Upper lobe of right lung (tissue), 1 donor: ENCODE results near the gene MCC. TPM values are rescaled to one million over a fixed set of nuclear protein-coding genes. Genes with fewer than 3 reads are reported as not detected.

ENCODE experiments used
- ATAC-seq: fragments of 200-7000 bp; cut with Tn5 transposase; one replicate; pipeline ENCODE4 v1.9.1; 2020; ENCODE audit warnings: mild to moderate bottlenecking, moderate library complexity
- DNase-seq: peaks from one replicate; pipeline ENCODE4 v3.0.0-alpha.2; 2020
- H3K27ac ChIP-seq: fragments of 200-600 bp; one replicate; pipeline ENCODE4 v1.8.0; 2022
- H3K27me3 ChIP-seq: fragments of 200-600 bp; one replicate; pipeline ENCODE4 v1.8.0; 2022; ENCODE audit warnings: mild to moderate bottlenecking
- H3K36me3 ChIP-seq: fragments of 200-600 bp; one replicate; pipeline ENCODE4 v1.8.0; 2022
- H3K4me1 ChIP-seq: fragments of 200-600 bp; one replicate; pipeline ENCODE4 v1.8.0; 2022
- H3K4me3 ChIP-seq: fragments of 200-600 bp; one replicate; pipeline ENCODE4 v1.8.0; 2022; ENCODE audit warnings: mild to moderate bottlenecking
- H3K9me3 ChIP-seq: fragments of 200-600 bp; one replicate; pipeline ENCODE4 v1.8.0; 2022
- intact Hi-C: fragments of 100-400 bp; cut with DNase I; formaldehyde crosslinking; loops from one replicate; pipeline ENCODE4 v1.11.0; 2022
- total RNA-seq: library from RNA; stranded (reverse); fragmentation: NEBNext Ultra II Directional; extraction: Animal tissue kit (Norgen Biotek cat#: 25700); gene quantifications from one replicate; pipeline ENCODE4 v1.2.1, GENCODE V29; 2021
- TF ChIP-seq, protein P1 (sequence below): fragments of 200-600 bp; IDR thresholded peaks from one replicate; pipeline ENCODE4 v1.8.0; 2022; ENCODE audit warnings: antibody characterized with exemption
- donor health status: DM: no; HTN: yes; CAD: no; lungs with severe emphysema.

MCC gene
- total RNA-seq, 1 donor from 2014 or later = 18.6 TPM

DNA sequence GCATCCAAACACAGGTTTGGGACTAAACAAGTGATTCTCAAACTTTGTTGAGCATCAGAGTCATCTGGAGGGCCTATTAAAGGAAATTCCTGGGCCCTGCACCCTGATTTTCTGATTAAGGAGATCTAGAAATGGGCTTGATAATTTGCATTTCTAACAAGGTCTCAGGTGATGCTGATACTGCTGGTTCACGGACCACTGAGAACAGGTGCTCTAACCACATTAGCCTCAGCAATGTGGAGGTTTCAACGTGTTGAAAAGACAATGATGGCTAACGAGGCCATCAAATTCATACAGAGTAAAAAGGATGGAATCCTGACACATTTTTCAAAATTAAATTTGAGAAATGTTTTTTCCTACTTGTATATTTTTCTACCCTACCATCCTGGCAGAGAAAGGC is 225.6 kb downstream of the MCC start:
- TF ChIP-seq, protein P1, sequence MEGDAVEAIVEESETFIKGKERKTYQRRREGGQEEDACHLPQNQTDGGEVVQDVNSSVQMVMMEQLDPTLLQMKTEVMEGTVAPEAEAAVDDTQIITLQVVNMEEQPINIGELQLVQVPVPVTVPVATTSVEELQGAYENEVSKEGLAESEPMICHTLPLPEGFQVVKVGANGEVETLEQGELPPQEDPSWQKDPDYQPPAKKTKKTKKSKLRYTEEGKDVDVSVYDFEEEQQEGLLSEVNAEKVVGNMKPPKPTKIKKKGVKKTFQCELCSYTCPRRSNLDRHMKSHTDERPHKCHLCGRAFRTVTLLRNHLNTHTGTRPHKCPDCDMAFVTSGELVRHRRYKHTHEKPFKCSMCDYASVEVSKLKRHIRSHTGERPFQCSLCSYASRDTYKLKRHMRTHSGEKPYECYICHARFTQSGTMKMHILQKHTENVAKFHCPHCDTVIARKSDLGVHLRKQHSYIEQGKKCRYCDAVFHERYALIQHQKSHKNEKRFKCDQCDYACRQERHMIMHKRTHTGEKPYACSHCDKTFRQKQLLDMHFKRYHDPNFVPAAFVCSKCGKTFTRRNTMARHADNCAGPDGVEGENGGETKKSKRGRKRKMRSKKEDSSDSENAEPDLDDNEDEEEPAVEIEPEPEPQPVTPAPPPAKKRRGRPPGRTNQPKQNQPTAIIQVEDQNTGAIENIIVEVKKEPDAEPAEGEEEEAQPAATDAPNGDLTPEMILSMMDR = no peak
- Histone ChIP-seq H3K27ac (no peak overlapping the region), H3K4me1 (no peaks in the 10 kb centered on the region), H3K9me3 (no peaks in the 10 kb centered on the region), H3K4me3 (no peak overlapping the region), H3K36me3 (no peaks in the 10 kb centered on the region), H3K27me3 (no peaks in the 10 kb centered on the region)
- ATAC-seq (no peak), DNase-seq (no peak)
- intact Hi-C loops = no loop called here

- Histone ChIP-seq H3K4me3 (no peak overlapping the region), H3K36me3 (no peaks in the 10 kb centered on the region), H3K9me3 (no peaks in the 10 kb centered on the region), H3K4me1 (peaks cover 9% of the 10 kb centered on the region), H3K27me3 (no peaks in the 10 kb centered on the region), H3K27ac (no peak overlapping the region)
- intact Hi-C loops = no loop called here
- DNase-seq (no peak), ATAC-seq (no peak)
- TF ChIP-seq, protein P1 = no peak
These were observed 229.2 kb downstream of the MCC start for GRCh38 chr5:113259034-113259433.

DNA sequence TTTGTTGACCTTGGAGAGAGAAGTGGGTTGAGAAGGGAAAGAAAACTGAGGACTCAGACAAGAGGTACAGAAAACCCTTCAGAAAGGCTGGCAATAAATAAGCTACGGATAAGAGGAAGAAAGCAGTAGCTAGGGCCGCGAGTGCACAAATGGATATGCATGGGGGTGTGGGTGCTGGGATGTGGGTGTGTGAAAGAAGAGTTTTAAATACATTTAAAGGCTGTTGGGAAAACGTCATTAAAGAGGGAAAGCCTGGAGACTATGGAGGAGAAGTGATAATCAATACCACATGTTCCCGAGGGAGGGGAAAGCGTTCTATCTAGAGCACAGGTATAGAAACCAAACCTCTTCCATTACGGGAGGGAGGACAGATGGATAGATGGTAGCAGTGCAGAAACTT is 230.7 kb downstream of the MCC start:
- Histone ChIP-seq H3K27ac (no peak overlapping the region), H3K36me3 (no peaks in the 10 kb centered on the region), H3K9me3 (no peaks in the 10 kb centered on the region), H3K4me1 (peaks cover 9% of the 10 kb centered on the region), H3K27me3 (no peaks in the 10 kb centered on the region), H3K4me3 (no peak overlapping the region)
- TF ChIP-seq, protein P1 = no peak
- DNase-seq (no peak), ATAC-seq (no peak)
- intact Hi-C loops = no loop called here

DNA sequence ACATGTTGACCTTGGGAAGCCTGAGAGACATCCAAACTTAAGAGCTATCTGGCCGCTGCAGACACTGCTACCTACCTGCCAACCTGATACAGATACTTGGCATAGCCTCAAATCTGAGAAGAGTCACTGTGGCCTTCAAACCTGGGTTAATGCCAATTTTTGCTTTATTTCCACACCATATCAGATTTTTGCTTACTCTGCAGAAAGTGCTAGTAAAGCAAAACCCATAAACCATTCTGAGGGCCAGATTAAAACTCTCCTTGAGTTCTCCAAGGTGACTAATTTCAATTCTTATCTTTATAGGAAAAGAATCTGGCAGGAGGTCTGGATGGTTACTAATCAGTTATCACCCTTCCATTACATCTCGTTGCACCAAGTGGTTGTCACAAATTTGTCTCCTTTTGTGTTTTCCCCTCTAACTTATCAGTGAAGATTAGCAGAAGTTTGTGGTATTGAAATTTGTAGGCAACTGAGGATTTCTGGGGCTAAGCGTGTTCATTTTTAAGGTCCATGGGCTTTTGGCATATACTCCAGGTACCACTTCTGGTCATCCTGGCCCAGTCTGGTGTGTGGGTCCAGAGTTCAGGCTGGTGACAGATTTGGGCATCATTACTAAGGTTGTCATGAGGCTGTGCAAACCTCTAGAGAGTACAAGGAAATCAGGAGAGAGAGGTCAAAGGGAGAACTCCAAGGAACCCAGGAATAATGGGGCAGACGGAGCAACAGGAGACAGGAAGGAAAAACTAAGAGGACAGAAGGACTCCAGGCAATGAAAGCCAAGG is 231.4 kb downstream of the MCC start:
- Histone ChIP-seq H3K27ac (no peak overlapping the region), H3K4me3 (no peak overlapping the region), H3K36me3 (no peaks in the 10 kb centered on the region), H3K27me3 (no peaks in the 10 kb centered on the region), H3K9me3 (no peaks in the 10 kb centered on the region), H3K4me1 (peaks cover 9% of the 10 kb centered on the region)
- no peak for DNase-seq
- intact Hi-C loops = no loop called here
- TF ChIP-seq, protein P1 = no peak
- no peak for ATAC-seq

DNA sequence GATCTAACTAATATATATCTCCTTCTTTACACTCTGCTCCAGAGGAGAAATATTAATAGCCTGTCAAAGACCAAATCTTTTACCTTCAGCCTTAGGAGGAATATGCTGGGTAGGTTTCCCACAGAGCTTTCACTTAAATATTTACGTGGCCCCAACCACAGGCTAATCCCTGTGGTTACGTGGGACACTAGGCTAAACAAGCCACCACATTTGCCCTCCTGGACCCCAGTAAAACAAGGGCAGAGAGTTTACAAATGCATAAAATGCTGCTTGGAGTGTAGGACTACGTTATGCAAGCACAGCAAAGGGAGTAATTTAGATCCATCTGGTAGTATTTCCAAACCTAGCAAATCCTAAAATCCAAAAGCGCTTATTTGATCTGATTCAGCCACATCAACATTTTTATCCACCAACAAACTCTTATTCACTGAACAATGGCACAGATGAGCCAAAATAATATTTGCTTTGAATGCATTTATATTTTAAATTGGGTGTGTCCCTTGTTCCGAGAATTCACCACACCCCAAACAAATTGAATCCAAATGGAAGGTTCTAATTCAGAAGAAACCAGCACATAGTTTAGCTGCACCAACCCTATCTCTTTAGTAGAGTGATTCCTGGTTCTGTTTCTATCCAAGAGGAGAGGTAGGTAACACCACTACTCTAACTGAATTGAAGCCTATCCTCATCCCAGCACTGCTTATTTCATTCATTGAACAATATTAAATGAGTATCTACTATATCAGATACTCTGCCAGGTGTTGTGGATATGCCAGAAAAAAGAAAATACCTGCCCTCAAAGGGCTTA is 232.5 kb downstream of the MCC start:
- intact Hi-C loops = no loop called here
- H3K4me1 ChIP-seq = peaks cover 9% of the 10 kb centered on the region
- no peaks in the 10 kb centered on the region for H3K27me3 ChIP-seq
- no peak for DNase-seq
- no peaks in the 10 kb centered on the region for H3K36me3 ChIP-seq
- no peaks in the 10 kb centered on the region for H3K9me3 ChIP-seq
- no peak overlapping the region for H3K27ac ChIP-seq
- TF ChIP-seq, protein P1 = no peak
- ATAC-seq = no peak
- H3K4me3 ChIP-seq = no peak overlapping the region
